Calu3 (cell line): ENCODE measurements around the gene NTM. TPM values are rescaled to one million over a fixed set of nuclear protein-coding genes. Genes with fewer than 3 reads are reported as not detected.

ENCODE experiments used
- BruUV-seq: library from RNA; stranded (reverse); fragments of 400-500 nt; replicated peaks from 2 replicates; lab custom pipeline; 2021; lab: Mats Ljungman, UMichigan
- CTCF ChIA-PET: fragments of 300-600 bp; sonication (Branson Sonifier 250); formaldehyde crosslinking; loops from one replicate; lab custom pipeline; 2022; ENCODE audit warnings: antibody characterized with exemption; lab: Charles Lee
- DNase-seq: peaks from one replicate; pipeline ENCODE4 v3.0.0; 2022
- H3K27ac Mint-ChIP-seq: one replicate; pipeline ENCODE4 v1.8.0; 2022; ENCODE audit warnings: mixed read lengths; ENCODE audit not compliant: unreplicated experiment
- H3K27me3 Mint-ChIP-seq: one replicate; pipeline ENCODE4 v1.8.0; 2022; ENCODE audit warnings: mixed read lengths; ENCODE audit not compliant: unreplicated experiment
- H3K36me3 Mint-ChIP-seq: one replicate; pipeline ENCODE4 v1.8.0; 2022; ENCODE audit warnings: mild to moderate bottlenecking, moderate library complexity, mixed read lengths; ENCODE audit not compliant: insufficient read depth, unreplicated experiment
- H3K4me1 Mint-ChIP-seq: one replicate; pipeline ENCODE4 v1.8.0; 2022; ENCODE audit warnings: mild to moderate bottlenecking, low read depth, mixed read lengths; ENCODE audit not compliant: unreplicated experiment
- H3K4me3 Mint-ChIP-seq: one replicate; pipeline ENCODE4 v1.8.0; 2022; ENCODE audit warnings: mild to moderate bottlenecking, low read depth, moderate library complexity, mixed read lengths; ENCODE audit not compliant: unreplicated experiment
- H3K9me3 Mint-ChIP-seq: one replicate; pipeline ENCODE4 v1.8.0; 2022; ENCODE audit warnings: low read depth, mixed read lengths; ENCODE audit not compliant: unreplicated experiment
- intact Hi-C: fragments of 100-400 bp; cut with micrococcal nuclease; formaldehyde crosslinking; loops from one replicate; pipeline ENCODE4 v1.10.0; 2022; ENCODE audit not compliant: unreplicated experiment
- total RNA-seq: library from RNA; stranded (reverse); gene quantifications from 2 replicates; pipeline ENCODE4 v1.2.3, GENCODE V29; 2022
- TF ChIP-seq, protein P1 (sequence below): fragments of 200-600 bp; IDR thresholded peaks from one replicate; pipeline ENCODE4 v1.8.0; 2022; ENCODE audit warnings: antibody characterized with exemption; ENCODE audit not compliant: unreplicated experiment

The NTM gene
- total RNA-seq, 1 experiment from 2014 or later: not detected

DNA sequence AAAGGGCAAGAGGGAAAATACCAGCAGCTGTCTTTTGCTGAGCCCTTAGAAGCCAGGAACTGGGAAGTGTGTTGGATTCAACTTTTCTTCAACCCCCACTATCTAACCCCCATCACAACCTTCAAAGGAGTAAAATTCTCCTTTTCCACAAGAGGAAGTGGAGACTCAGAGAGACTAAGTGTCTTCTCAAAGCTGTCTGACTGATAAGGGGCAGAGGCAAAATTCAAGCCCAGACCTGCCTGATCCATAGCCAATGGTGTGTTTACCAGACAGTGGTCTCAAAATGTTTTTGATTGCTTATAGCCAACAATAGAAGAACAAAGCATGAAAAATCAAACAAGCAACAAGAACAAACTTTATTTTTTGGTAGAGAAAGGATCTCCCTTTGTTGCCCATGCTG is 707.0 kb downstream of the NTM start:
- intact Hi-C loops: no loop called here
- no peak overlapping the region for H3K27ac Mint-ChIP-seq
- TF ChIP-seq, protein P1, sequence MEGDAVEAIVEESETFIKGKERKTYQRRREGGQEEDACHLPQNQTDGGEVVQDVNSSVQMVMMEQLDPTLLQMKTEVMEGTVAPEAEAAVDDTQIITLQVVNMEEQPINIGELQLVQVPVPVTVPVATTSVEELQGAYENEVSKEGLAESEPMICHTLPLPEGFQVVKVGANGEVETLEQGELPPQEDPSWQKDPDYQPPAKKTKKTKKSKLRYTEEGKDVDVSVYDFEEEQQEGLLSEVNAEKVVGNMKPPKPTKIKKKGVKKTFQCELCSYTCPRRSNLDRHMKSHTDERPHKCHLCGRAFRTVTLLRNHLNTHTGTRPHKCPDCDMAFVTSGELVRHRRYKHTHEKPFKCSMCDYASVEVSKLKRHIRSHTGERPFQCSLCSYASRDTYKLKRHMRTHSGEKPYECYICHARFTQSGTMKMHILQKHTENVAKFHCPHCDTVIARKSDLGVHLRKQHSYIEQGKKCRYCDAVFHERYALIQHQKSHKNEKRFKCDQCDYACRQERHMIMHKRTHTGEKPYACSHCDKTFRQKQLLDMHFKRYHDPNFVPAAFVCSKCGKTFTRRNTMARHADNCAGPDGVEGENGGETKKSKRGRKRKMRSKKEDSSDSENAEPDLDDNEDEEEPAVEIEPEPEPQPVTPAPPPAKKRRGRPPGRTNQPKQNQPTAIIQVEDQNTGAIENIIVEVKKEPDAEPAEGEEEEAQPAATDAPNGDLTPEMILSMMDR: no peak

DNA sequence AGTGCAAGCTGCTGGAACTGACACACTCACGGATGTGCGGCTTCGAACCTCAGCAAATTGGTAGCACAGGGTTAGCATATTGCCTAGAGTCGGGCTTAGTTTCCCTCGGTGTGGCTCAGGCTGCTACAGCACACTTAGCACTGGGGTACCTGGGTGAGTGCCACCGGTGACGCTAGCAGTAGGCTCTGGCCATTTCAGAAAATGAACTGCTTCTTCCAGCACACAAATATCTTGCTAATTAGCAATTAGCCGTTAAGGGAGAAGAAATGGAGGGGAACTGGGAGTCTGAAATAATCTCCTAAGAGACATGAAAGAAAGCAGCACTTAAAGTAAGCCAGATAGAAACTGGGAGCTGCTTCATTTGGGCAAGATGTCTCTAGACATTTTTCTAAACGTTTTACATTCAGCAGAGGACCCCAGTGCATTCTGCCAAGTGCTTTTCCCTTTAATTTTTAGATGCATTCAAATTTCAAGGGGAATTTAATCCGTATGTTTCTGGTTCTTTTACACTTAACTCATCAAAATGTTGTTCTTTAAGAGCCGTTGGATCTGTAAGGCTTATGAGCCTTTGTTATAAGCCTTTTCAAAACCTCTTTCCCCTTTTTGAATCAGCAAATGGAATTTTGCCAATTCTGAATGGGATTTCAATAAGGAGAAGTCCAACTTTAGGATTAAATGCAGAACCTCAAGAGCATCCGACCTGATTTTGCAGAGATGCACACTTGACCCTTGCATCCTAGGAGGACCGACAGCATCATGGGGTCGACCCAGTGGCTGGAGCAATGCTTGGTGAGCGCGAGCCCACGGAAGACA is 708.1 kb downstream of the NTM start:
- no peak for DNase-seq
- no peak overlapping the region for H3K4me3 Mint-ChIP-seq
- BruUV-seq: no TSS peak
- no peak overlapping the region for H3K27ac Mint-ChIP-seq
- intact Hi-C loops: no loop called here
- TF ChIP-seq, protein P1: no peak
- peaks cover 4% of the 10 kb centered on the region for H3K9me3 Mint-ChIP-seq
- no peaks in the 10 kb centered on the region for H3K4me1 Mint-ChIP-seq
- CTCF ChIA-PET: no interaction called here
- H3K36me3 Mint-ChIP-seq: no peaks in the 10 kb centered on the region
- H3K27me3 Mint-ChIP-seq: no peaks in the 10 kb centered on the region

More for the DNA sequence above, 707.0 kb downstream of the NTM start:
- CTCF ChIA-PET: no interaction called here
- no peak for DNase-seq
- no TSS peak for BruUV-seq
- Mint-ChIP-seq H3K27me3 (no peaks in the 10 kb centered on the region), H3K4me3 (no peak overlapping the region), H3K36me3 (no peaks in the 10 kb centered on the region), H3K4me1 (no peaks in the 10 kb centered on the region), H3K9me3 (peaks cover 4% of the 10 kb centered on the region)

DNA sequence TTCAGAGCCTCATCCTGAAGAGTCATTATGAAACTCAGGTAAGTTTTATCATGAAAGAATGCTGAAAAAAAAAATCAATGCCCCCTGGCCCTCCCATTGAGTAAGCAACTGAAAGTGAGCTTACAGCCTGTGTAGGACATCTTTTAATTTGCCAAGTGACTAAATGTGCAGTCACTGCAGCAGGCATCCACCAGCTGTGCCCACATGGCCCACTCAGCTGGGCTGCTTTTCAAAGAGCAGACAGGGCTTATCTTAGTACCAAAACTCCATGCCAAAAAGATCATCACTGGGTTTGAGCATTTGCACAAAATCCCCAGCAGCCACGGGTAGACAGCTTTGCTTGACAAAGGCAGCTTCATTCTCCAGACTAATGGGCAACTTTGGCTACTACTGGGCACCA is 709.7 kb downstream of the NTM start:
- no peak for DNase-seq
- intact Hi-C loops: no loop called here

DNA sequence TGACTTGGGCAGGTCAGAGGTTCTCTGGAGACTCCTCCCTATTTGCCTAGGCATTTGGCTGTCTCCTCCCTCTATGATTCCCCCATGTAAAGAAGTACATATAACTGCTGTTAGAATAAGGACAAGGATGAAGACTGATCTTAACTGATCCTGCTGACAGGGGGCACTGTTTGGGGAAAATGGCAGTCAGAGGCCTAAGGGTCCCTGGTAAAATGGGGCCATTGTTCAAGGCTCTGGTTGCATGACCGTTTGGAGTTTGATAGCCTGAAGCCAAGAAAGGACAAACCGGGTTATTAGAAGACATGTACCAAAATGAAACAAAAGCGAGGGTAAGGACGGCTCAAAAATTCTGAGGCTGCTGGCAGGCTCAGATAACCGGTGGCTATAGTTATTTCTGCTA is 712.2 kb downstream of the NTM start:
- H3K4me3 Mint-ChIP-seq: no peak overlapping the region
- CTCF ChIA-PET: no interaction called here
- TF ChIP-seq, protein P1: no peak

More for the DNA sequence above, 709.7 kb downstream of the NTM start:
- Mint-ChIP-seq H3K27me3 (no peaks in the 10 kb centered on the region), H3K36me3 (no peaks in the 10 kb centered on the region), H3K9me3 (peaks cover 4% of the 10 kb centered on the region), H3K4me3 (no peak overlapping the region), H3K27ac (no peak overlapping the region), H3K4me1 (no peaks in the 10 kb centered on the region)
- CTCF ChIA-PET: no interaction called here
- BruUV-seq: no TSS peak
- TF ChIP-seq, protein P1: no peak

More for the DNA sequence above, 712.2 kb downstream of the NTM start:
- intact Hi-C loops: no loop called here
- peaks cover 7% of the 10 kb centered on the region for H3K9me3 Mint-ChIP-seq
- DNase-seq: no peak
- H3K36me3 Mint-ChIP-seq: no peaks in the 10 kb centered on the region
- no TSS peak for BruUV-seq
- H3K27ac Mint-ChIP-seq: no peak overlapping the region
- H3K27me3 Mint-ChIP-seq: no peaks in the 10 kb centered on the region
- H3K4me1 Mint-ChIP-seq: no peaks in the 10 kb centered on the region
